ENCODE measurements around the gene CASZ1.

DNA sequence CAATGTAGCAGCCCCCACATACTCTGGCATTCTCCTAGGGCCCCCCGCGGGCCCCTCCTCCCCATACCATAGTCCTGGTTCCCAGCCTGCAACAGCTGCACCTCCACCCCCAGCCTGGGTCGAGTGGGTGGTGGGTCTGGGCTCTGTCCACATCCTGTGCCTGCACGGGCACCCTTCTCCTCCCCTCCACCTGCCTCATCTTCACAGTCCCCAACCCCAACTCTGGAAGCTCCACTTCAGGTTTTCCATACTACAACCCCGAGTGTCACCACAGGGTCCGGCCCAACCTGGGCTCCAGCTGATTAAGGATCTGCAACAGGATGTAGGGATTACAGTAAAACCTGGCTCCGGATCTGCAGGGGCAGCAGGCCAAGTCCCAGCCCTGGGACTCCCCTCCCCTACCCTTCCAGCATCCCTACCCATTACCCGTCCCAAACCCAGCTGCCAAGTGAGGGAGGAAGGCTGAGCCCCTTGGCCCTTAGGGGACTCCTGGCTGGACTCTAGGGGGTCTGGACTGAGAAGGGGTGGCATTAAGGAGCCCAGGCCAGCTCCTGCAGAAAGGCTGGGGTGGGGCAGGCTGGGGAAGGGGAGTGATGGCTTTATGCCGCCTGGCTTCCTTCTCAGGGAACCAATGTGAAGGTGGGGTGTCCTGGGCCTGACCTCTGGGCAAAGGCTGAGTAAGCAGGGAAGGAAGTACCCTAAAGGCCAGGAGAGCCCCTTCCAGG lies 116.8 kb downstream of the CASZ1 start:
- TF ChIP-seq CTCF (IDR thresholded peaks at IDR 0.05; ENCODE audit: insufficient read depth, low read length, poor library complexity, severe bottlenecking) (no peak), EZH2phosphoT487 (conservative IDR thresholded peaks at IDR 0.05; ENCODE audit: low read length) (no peak)
